H1 (cell line): ENCODE data around the gene RAD50. TPM values are rescaled to one million over a fixed set of nuclear protein-coding genes. Genes with fewer than 3 reads are reported as not detected.

Experiments
- CTCF ChIA-PET: fragments of 300-600 bp; sonication (Branson Sonifier 250); formaldehyde crosslinking; loops from one replicate; lab custom pipeline; 2021; ENCODE audit not compliant: partially characterized antibody; lab: Charles Lee
- POLR2A ChIA-PET: fragments of 300-600 bp; sonication (Branson Sonifier 250); formaldehyde crosslinking; loops from one replicate; lab custom pipeline; 2021; ENCODE audit warnings: inconsistent platforms; ENCODE audit not compliant: partially characterized antibody; lab: Charles Lee
- DNase-seq, 2 experiments: peaks; one replicate each; pipeline versions ENCODE4 v3.0.0 to v3.0.0-alpha.2; 2010 to 2022; ENCODE audit warnings: low spot score in 2 of 2, low read depth in 1 of 2, mixed read lengths in 1 of 2
- FAIRE-seq: peaks from 2 replicates; lab custom pipeline; 2011; peaks lifted over from hg19 to GRCh38; lab: Jason Lieb, UNC
- H2AFZ ChIP-seq: 2 replicates; pipeline ENCODE4 v1.8.1; 2012; ENCODE audit warnings: low read length, inconsistent platforms
- H2AK5ac ChIP-seq: 2 replicates; pipeline ENCODE4 v1.6.1; 2013; ENCODE audit warnings: low read depth, low read length
- H2BK120ac ChIP-seq: replicated peaks from 2 replicates; pipeline ENCODE3; 2013; ENCODE audit warnings: low read depth, low read length, inconsistent platforms
- H2BK12ac ChIP-seq: 2 replicates; pipeline ENCODE4 v1.6.1; 2013; ENCODE audit warnings: low read depth, low read length
- H2BK15ac ChIP-seq: 2 replicates; pipeline ENCODE4 v1.6.1; 2013; ENCODE audit warnings: low read length
- H2BK20ac ChIP-seq: 2 replicates; pipeline ENCODE4 v1.6.1; 2013; ENCODE audit warnings: low read length
- H2BK5ac ChIP-seq: 2 replicates; pipeline ENCODE4 v1.6.1; 2013; ENCODE audit warnings: low read depth, low read length
- H3K14ac ChIP-seq: 2 replicates; pipeline ENCODE4 v1.6.1; 2013; ENCODE audit warnings: inconsistent platforms; ENCODE audit not compliant: insufficient read length
- H3K18ac ChIP-seq: 2 replicates; pipeline ENCODE4 v1.6.1; 2013; ENCODE audit warnings: low read length; ENCODE audit errors: extremely low read depth
- H3K23ac ChIP-seq: 2 replicates; pipeline ENCODE4 v1.6.1; 2013; ENCODE audit warnings: inconsistent platforms; ENCODE audit not compliant: insufficient read length
- H3K23me2 ChIP-seq: 2 replicates; pipeline ENCODE4 v1.6.1; 2013; ENCODE audit warnings: low read depth, low read length
- H3K27ac ChIP-seq: 2 replicates; pipeline ENCODE4 v1.6.1; 2011; ENCODE audit warnings: low read depth, low read length, inconsistent platforms
- H3K27me3 ChIP-seq, 4 experiments: replicated peaks in 1 of 4; 1 replicate in 1 of 4; 2 replicates in 3 of 4; pipeline versions ENCODE4 v1.6.1 to v1.8.1; 2011 to 2013; ENCODE audit warnings: low read length in 3 of 4, mild to moderate bottlenecking in 3 of 4, inconsistent platforms in 2 of 4, mixed read lengths in 2 of 4, moderate library complexity in 1 of 4; ENCODE audit not compliant: control insufficient read depth in 3 of 4, insufficient read depth in 3 of 4; ENCODE audit errors: extremely low read depth in 1 of 4
- H3K36me3 ChIP-seq, 4 experiments: 2 replicates each; pipeline versions ENCODE4 v1.6.1 to v1.8.1; 2011 to 2013; ENCODE audit warnings: mild to moderate bottlenecking in 4 of 4, low read length in 3 of 4, moderate library complexity in 2 of 4, control low read depth in 1 of 4, inconsistent platforms in 1 of 4; ENCODE audit not compliant: insufficient read depth in 4 of 4, control insufficient read depth in 2 of 4
- H3K4ac ChIP-seq: replicated peaks from 2 replicates; pipeline ENCODE3; 2013; ENCODE audit warnings: low read length, low read depth, mixed read lengths, inconsistent platforms; ENCODE audit not compliant: insufficient read length
- H3K4me1 ChIP-seq, 4 experiments: replicated peaks in 1 of 4; 1 replicate in 1 of 4; 2 replicates in 3 of 4; pipeline versions ENCODE4 v1.6.1 to v1.8.1; 2011 to 2013; ENCODE audit warnings: low read length in 3 of 4, inconsistent platforms in 2 of 4, mixed read lengths in 1 of 4; ENCODE audit not compliant: insufficient read depth in 4 of 4, control insufficient read depth in 3 of 4
- H3K4me2 ChIP-seq, 2 experiments: 2 replicates each; pipeline versions ENCODE4 v1.6.1 to v1.8.1; 2011 to 2013; ENCODE audit warnings: low read depth in 2 of 2, low read length in 2 of 2, control low read depth in 1 of 2, inconsistent platforms in 1 of 2, mild to moderate bottlenecking in 1 of 2; ENCODE audit not compliant: insufficient read depth in 1 of 2
- H3K4me3 ChIP-seq, 4 experiments: fragments of 200-600, 300-600 bp in 1 of 4; sonication (generic), shearing (Covaris generic), sonication (Bioruptor Twin) in 1 of 4; 2 replicates each; pipeline versions ENCODE4 v1.5.1 to v1.8.1; 2011 to 2016; ENCODE audit warnings: low read length in 4 of 4, low read depth in 3 of 4, control low read depth in 2 of 4, inconsistent platforms in 2 of 4, mild to moderate bottlenecking in 2 of 4, mixed read lengths in 1 of 4, moderate library complexity in 1 of 4; ENCODE audit not compliant: insufficient read depth in 2 of 4; ENCODE audit errors: extremely low read depth in 1 of 4
- H3K56ac ChIP-seq: replicated peaks from 2 replicates; pipeline ENCODE3; 2013; ENCODE audit warnings: low read depth, mild to moderate bottlenecking, mixed read lengths, low read length, inconsistent platforms; ENCODE audit not compliant: insufficient read length
- H3K79me1 ChIP-seq: 2 replicates; pipeline ENCODE4 v1.6.1; 2013; ENCODE audit warnings: low read depth, low read length, control low read depth
- H3K79me2 ChIP-seq, 2 experiments: 2 replicates each; pipeline versions ENCODE4 v1.6.1 to v1.8.1; 2012 to 2013; ENCODE audit warnings: low read length in 2 of 2, mild to moderate bottlenecking in 2 of 2, inconsistent platforms in 1 of 2; ENCODE audit not compliant: insufficient read depth in 2 of 2, control insufficient read depth in 1 of 2
- H3K9ac ChIP-seq, 4 experiments: replicated peaks in 1 of 4; 1 replicate in 1 of 4; 2 replicates in 3 of 4; pipeline versions ENCODE4 v1.6.1 to v1.8.1; 2011 to 2013; ENCODE audit warnings: low read depth in 3 of 4, low read length in 3 of 4, control low read depth in 2 of 4, mild to moderate bottlenecking in 2 of 4, moderate library complexity in 2 of 4, inconsistent platforms in 1 of 4; ENCODE audit errors: extremely low read depth in 1 of 4
- H3K9me3 ChIP-seq, 2 experiments: 2 replicates each; pipeline versions ENCODE4 v1.6.1 to v1.8.1; 2012 to 2013; ENCODE audit warnings: mild to moderate bottlenecking in 2 of 2, moderate library complexity in 2 of 2, control low read depth in 1 of 2, inconsistent platforms in 1 of 2, low read depth in 1 of 2, low read length in 1 of 2, mixed read lengths in 1 of 2; ENCODE audit not compliant: insufficient read depth in 2 of 2
- H4K20me1 ChIP-seq, 2 experiments: replicated peaks in 1 of 2; 2 replicates each; pipeline versions ENCODE3 to v1.8.1; 2011 to 2013; ENCODE audit warnings: inconsistent platforms in 2 of 2, low read length in 2 of 2, mild to moderate bottlenecking in 1 of 2; ENCODE audit not compliant: insufficient read depth in 2 of 2, control insufficient read depth in 1 of 2
- H4K5ac ChIP-seq: 2 replicates; pipeline ENCODE4 v1.6.1; 2013; ENCODE audit warnings: low read length, low read depth, mixed read lengths, inconsistent platforms; ENCODE audit not compliant: insufficient read length
- H4K8ac ChIP-seq: 2 replicates; pipeline ENCODE4 v1.8.0; 2013; ENCODE audit warnings: mild to moderate bottlenecking, moderate library complexity, low read length, inconsistent platforms; ENCODE audit not compliant: insufficient read depth; ENCODE audit errors: extremely low read depth
- H4K91ac ChIP-seq: replicated peaks from 2 replicates; pipeline ENCODE3; 2013; ENCODE audit warnings: low read length, mixed read lengths, inconsistent platforms; ENCODE audit not compliant: insufficient read length
- BACH1 ChIP-seq: IDR thresholded peaks from 2 replicates; pipeline ENCODE4 v1.6.1; 2012; ENCODE audit warnings: low read length, improper control_type of control experiment
- BRCA1 ChIP-seq: IDR thresholded peaks from 2 replicates; pipeline ENCODE4 v1.6.1; 2012; ENCODE audit warnings: low read depth, low read length, improper control_type of control experiment
- CTBP2 ChIP-seq: IDR thresholded peaks from 2 replicates; pipeline ENCODE4 v1.7.0; 2011; ENCODE audit warnings: borderline replicate concordance, mild to moderate bottlenecking, moderate library complexity, mixed read lengths, low read length; ENCODE audit not compliant: insufficient read depth, insufficient read length
- EP300 ChIP-seq, 2 experiments: IDR thresholded peaks; 1 replicate in 1 of 2; 2 replicates in 1 of 2; pipeline ENCODE4 v1.6.1; 2011 to 2012; ENCODE audit warnings: low read depth in 2 of 2, low read length in 2 of 2, mild to moderate bottlenecking in 2 of 2, borderline replicate concordance in 1 of 2, inconsistent platforms in 1 of 2, moderate library complexity in 1 of 2
- MAFK ChIP-seq: IDR thresholded peaks from 2 replicates; pipeline ENCODE4 v1.6.1; 2012; ENCODE audit warnings: low read depth, mild to moderate bottlenecking, improper control_type of control experiment, low read length
- POU5F1 ChIP-seq: IDR thresholded peaks from 2 replicates; pipeline ENCODE4 v1.6.1; 2011; ENCODE audit warnings: low read depth, mild to moderate bottlenecking, low read length, moderate library complexity
- RAD21 ChIP-seq, 2 experiments: IDR thresholded peaks in 1 of 2; conservative IDR thresholded peaks in 1 of 2; 2 replicates each; pipeline ENCODE4 v1.6.1; 2011; ENCODE audit warnings: low read depth in 2 of 2, low read length in 2 of 2, improper control_type of control experiment in 1 of 2, inconsistent platforms in 1 of 2, mild to moderate bottlenecking in 1 of 2, moderate library complexity in 1 of 2
- SAP30 ChIP-seq: fragments of 300-600 bp; sonication (generic); IDR thresholded peaks from 2 replicates; pipeline ENCODE4 v1.7.1; 2012; ENCODE audit warnings: low read length, moderate library complexity, mild to moderate bottlenecking, inconsistent platforms; ENCODE audit not compliant: insufficient read depth, insufficient replicate concordance
- SIX5 ChIP-seq: IDR thresholded peaks from 2 replicates; pipeline ENCODE4 v1.6.1; 2011; ENCODE audit warnings: mild to moderate bottlenecking, low read depth, low read length
- TAF7 ChIP-seq: optimal IDR thresholded peaks from 2 replicates; pipeline ENCODE3; 2011; ENCODE audit warnings: low read depth, mild to moderate bottlenecking, inconsistent platforms, low read length, moderate library complexity, borderline replicate concordance
- WGBS, 2 experiments: shearing (Covaris generic) in 1 of 2; methylation state at CpG; one replicate each; pipeline versions ENCODE4 v1.1.6 to v1.1.7; 2013 to 2015; ENCODE audit warnings: low lambda C conversion rate in 2 of 2, mixed read lengths in 2 of 2, inconsistent platforms in 1 of 2, low coverage in 1 of 2, missing lambda C conversion rate in 1 of 2; ENCODE audit not compliant: insufficient replicate concordance in 2 of 2, insufficient coverage in 1 of 2, insufficient read length in 1 of 2; ENCODE audit errors: extremely low coverage in 1 of 2, missing lambda C conversion rate in 1 of 2; 5-methylcytosine and 5-hydroxymethylcytosine counted together
- polyA plus RNA-seq, 7 experiments: library from polyadenylated mRNA; depleted of rRNA in 3 of 7; stranded (reverse) in 5 of 7; unstranded in 2 of 7; fragments of >200 nt in 5 of 7; fragments of 200-250 nt in 2 of 7; gene quantifications; 1 replicate in 5 of 7; 2 replicates in 1 of 7; 4 replicates in 1 of 7; pipeline versions ENCODE4 v1.2.1 to v1.2.3, GENCODE V29; 2011 to 2013; ENCODE audit warnings: missing spikeins in 2 of 7, mixed read lengths in 2 of 7
- total RNA-seq: library from RNA; stranded (reverse); fragmentation: NEBNext Ultra II Directional; extraction: Animal tissue kit (Norgen Biotek cat#: 25700); gene quantifications from 2 replicates; pipeline ENCODE4 v1.2.1, GENCODE V29; 2021
- TF ChIP-seq, protein P1 (sequence below), 3 experiments: IDR thresholded peaks; 1 replicate in 2 of 3; 2 replicates in 1 of 3; pipeline versions ENCODE4 v1.5.1 to v1.6.1; 2011; ENCODE audit warnings: low read length in 3 of 3, mild to moderate bottlenecking in 3 of 3, inconsistent platforms in 2 of 3, low read depth in 1 of 3, moderate library complexity in 1 of 3; ENCODE audit not compliant: insufficient read depth in 1 of 3; ENCODE audit errors: control extremely low read depth in 1 of 3

RAD50 gene
- total and polyA plus RNA-seq, 2 of the 8 experiments (the other 6 are each of a cell fraction or from before 2014, with no cell fraction given), result 10.1 to 39.4 TPM

GRCh38 chr5:132686193-132686592, 129.4 kb downstream of the RAD50 start:
- H4K20me1 ChIP-seq, result no peaks in the 10 kb centered on the region
- no peak overlapping the region for H3K56ac ChIP-seq
- H4K5ac ChIP-seq, result no peak overlapping the region
- H3K18ac ChIP-seq, result no peak overlapping the region
- H2BK5ac ChIP-seq, result no peak overlapping the region
- H3K27ac ChIP-seq, result no peak overlapping the region
- 82% methylated on average over 3 of the region's 3 CpGs; no CpG with 5 or more reads in 1 of the 2 experiments for WGBS, 2 experiments
- no peak overlapping the region for H3K23ac ChIP-seq
- POLR2A ChIA-PET, result no interaction called here
- H2BK15ac ChIP-seq, result no peak overlapping the region
- no peak overlapping the region for H2AK5ac ChIP-seq
- H2BK20ac ChIP-seq, result no peak overlapping the region
- DNase-seq (no peak), FAIRE-seq (no peak)
- no peak overlapping the region for H3K14ac ChIP-seq
- no peak overlapping the region for H2BK12ac ChIP-seq
- H3K4me2 ChIP-seq, result no peak overlapping the region
- no peak overlapping the region for H2AFZ ChIP-seq
- H3K23me2 ChIP-seq, result no peaks in the 10 kb centered on the region; the same call in 1 of the 2 replicates
- no peak overlapping the region for H3K9ac ChIP-seq
- no peaks in the 10 kb centered on the region for H3K9me3 ChIP-seq
- no peak overlapping the region for H3K4ac ChIP-seq
- H3K79me2 ChIP-seq, result no peaks in the 10 kb centered on the region
- H3K36me3 ChIP-seq, result no peaks in the 10 kb centered on the region
- H3K4me3 ChIP-seq, result no peak overlapping the region
- H4K91ac ChIP-seq, result no peak overlapping the region
- H3K27me3 ChIP-seq, result no peaks in the 10 kb centered on the region
- H3K79me1 ChIP-seq, result no peaks in the 10 kb centered on the region
- H2BK120ac ChIP-seq, result no peak overlapping the region
- H3K4me1 ChIP-seq, result no peaks in the 10 kb centered on the region
- H4K8ac ChIP-seq, result no peak overlapping the region
- CTCF ChIA-PET, result interaction anchor here (0.6 to 3.1 kb wide), 4 partner anchors 9 to 1371 kb away, joined by 3 to 18 read pairs (median 3); no protein-coding TSS in a partner anchor
- no peak for TF ChIP-seq TAF7
- TF ChIP-seq CTBP2, result no peak
- no peak for TF ChIP-seq BRCA1
- TF ChIP-seq POU5F1, result no peak
- TF ChIP-seq BACH1, result no peak
- TF ChIP-seq RAD21 (IDR thresholded peaks at IDR 0.05 in 1 of 2, conservative IDR thresholded peaks at IDR 0.05 in 1 of 2; ENCODE audit: low read depth in 2 of 2, low read length in 2 of 2), result no peak
- TF ChIP-seq MAFK, result no peak
- TF ChIP-seq SAP30, result no peak
- TF ChIP-seq, protein P1, sequence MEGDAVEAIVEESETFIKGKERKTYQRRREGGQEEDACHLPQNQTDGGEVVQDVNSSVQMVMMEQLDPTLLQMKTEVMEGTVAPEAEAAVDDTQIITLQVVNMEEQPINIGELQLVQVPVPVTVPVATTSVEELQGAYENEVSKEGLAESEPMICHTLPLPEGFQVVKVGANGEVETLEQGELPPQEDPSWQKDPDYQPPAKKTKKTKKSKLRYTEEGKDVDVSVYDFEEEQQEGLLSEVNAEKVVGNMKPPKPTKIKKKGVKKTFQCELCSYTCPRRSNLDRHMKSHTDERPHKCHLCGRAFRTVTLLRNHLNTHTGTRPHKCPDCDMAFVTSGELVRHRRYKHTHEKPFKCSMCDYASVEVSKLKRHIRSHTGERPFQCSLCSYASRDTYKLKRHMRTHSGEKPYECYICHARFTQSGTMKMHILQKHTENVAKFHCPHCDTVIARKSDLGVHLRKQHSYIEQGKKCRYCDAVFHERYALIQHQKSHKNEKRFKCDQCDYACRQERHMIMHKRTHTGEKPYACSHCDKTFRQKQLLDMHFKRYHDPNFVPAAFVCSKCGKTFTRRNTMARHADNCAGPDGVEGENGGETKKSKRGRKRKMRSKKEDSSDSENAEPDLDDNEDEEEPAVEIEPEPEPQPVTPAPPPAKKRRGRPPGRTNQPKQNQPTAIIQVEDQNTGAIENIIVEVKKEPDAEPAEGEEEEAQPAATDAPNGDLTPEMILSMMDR (IDR thresholded peaks at IDR 0.05; ENCODE audit: control extremely low read depth in 1 of 3, insufficient read depth in 1 of 3, low read depth in 1 of 3, low read length in 3 of 3), result no peak
- TF ChIP-seq EP300 (IDR thresholded peaks at IDR 0.05; ENCODE audit: borderline replicate concordance in 1 of 2, low read depth in 2 of 2, low read length in 2 of 2), result no peak
- no peak for TF ChIP-seq SIX5
